Sigmoid colon (tissue), 3 donors: ENCODE data around the gene OPRD1.

Experiments
- POLR2A ChIP-seq, 2 donors: fragments of 450-650 bp; IDR thresholded peaks; one replicate each; pipeline ENCODE4 v1.6.1; 2016; ENCODE audit warnings: antibody characterized with exemption in 2 of 2, mild to moderate bottlenecking in 2 of 2, moderate library complexity in 2 of 2
- TF ChIP-seq, protein P1 (sequence below), 4 experiments: fragments of 450-650 bp in 3 of 4; fragments of 200-600 bp in 1 of 4; IDR thresholded peaks; one replicate each; pipeline ENCODE4 v1.5.1; 2016 to 2019; ENCODE audit warnings: antibody characterized with exemption in 4 of 4, mild to moderate bottlenecking in 3 of 4, moderate library complexity in 2 of 4

DNA sequence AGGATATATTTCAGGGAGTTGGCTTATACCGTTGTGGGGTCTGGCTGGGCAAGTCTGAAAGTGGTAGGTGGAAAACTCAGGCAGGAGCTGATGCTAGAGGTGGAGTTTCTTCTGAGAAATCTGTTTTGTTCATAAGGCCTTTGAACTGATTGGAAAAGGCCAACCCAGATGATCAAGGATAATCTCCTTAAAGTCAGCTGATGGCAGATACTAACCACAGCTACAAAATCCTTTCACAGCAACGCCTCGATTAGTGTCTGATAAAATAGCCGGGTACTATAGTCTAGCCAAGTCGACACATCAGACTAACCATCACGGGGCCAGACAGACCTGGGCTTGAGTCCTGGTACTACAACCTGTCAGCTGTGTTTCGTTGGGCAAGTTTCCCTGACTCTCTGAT lies 21.4 kb downstream of the OPRD1 start:
- TF ChIP-seq, protein P1, sequence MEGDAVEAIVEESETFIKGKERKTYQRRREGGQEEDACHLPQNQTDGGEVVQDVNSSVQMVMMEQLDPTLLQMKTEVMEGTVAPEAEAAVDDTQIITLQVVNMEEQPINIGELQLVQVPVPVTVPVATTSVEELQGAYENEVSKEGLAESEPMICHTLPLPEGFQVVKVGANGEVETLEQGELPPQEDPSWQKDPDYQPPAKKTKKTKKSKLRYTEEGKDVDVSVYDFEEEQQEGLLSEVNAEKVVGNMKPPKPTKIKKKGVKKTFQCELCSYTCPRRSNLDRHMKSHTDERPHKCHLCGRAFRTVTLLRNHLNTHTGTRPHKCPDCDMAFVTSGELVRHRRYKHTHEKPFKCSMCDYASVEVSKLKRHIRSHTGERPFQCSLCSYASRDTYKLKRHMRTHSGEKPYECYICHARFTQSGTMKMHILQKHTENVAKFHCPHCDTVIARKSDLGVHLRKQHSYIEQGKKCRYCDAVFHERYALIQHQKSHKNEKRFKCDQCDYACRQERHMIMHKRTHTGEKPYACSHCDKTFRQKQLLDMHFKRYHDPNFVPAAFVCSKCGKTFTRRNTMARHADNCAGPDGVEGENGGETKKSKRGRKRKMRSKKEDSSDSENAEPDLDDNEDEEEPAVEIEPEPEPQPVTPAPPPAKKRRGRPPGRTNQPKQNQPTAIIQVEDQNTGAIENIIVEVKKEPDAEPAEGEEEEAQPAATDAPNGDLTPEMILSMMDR (IDR thresholded peaks at IDR 0.05), result no peak
- TF ChIP-seq POLR2A (IDR thresholded peaks at IDR 0.05), result no peak
